ENCODE data around the gene CELA1. TPM values are rescaled to one million over a fixed set of nuclear protein-coding genes. Genes with fewer than 3 reads are reported as not detected.

Gene CELA1
- total RNA-seq, 1 experiment from 2014 or later = not detected

DNA sequence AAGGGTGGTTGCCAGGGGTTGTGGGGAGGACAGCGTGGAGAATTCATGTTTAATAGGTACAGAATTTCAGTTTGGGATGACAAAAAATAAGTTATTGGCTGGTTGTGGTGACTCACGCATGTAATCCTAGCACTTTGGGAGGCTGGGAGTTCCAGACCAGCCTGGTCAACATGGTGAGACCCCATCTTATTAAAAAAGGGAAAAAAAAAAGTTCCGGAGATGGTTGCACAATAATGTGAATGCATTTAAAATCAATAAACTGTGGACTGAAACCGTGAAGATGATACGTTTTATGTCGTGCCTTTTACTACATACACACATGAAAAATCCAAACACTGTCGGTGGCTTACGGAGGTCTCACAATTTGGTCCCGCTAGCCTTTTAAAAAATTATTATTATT, 24.2 kb upstream of the CELA1 start:
- H3K36me3 ChIP-seq (ENCODE audit: control insufficient read depth in 1 of 2, insufficient read depth in 2 of 2, low read length in 2 of 2) = no peaks in the 10 kb centered on the region
- H3K79me2 ChIP-seq (ENCODE audit: insufficient read depth, low read length) = no peaks in the 10 kb centered on the region
- ATAC-seq = no peak
- no peak overlapping the region for H3K27ac ChIP-seq (ENCODE audit: low read depth, low read length)
- intact Hi-C loops (cut with micrococcal nuclease) = no loop called here
- DNase-seq (ENCODE audit: low read depth, low spot score) = no peak
- no TSS peak for BruUV-seq (replicated peaks)
- H3K9me2 ChIP-seq (ENCODE audit: insufficient read depth) = no peaks in the 10 kb centered on the region
- H2AFZ ChIP-seq (ENCODE audit: low read depth, low read length, poor library complexity, severe bottlenecking) = no peak overlapping the region
- no peaks in the 10 kb centered on the region for H3K27me3 ChIP-seq (ENCODE audit: insufficient read depth, low read length)
- H3K9me3 ChIP-seq (ENCODE audit: control insufficient read depth in 1 of 2, insufficient read depth in 1 of 2, low read depth in 1 of 2, low read length in 2 of 2) = no peaks in the 10 kb centered on the region
- H4K20me1 ChIP-seq (ENCODE audit: insufficient read depth) = no peaks in the 10 kb centered on the region
- H3K4me3 ChIP-seq (replicated peaks in 1 of 2; ENCODE audit: low read depth in 1 of 2, low read length in 2 of 2) = no peak overlapping the region
- peaks cover 16 to 23% of the 10 kb centered on the region in 2 experiments for H3K4me1 ChIP-seq (ENCODE audit: control insufficient read depth in 1 of 2, insufficient read depth in 2 of 2, low read length in 2 of 2)
- ChIA-PET POLR2A (interaction anchor here (1.5 to 1.7 kb wide), 2 partner anchors 10 to 13 kb away, joined by 4 to 5 read pairs; no protein-coding TSS in a partner anchor), CTCF (no interaction called here), RAD21 (ENCODE audit: low non-redundant PET in 1 of 2, low total read pairs in 2 of 2, uncharacterized antibody in 2 of 2, unreplicated experiment in 2 of 2) (no interaction called here)
- peak overlapping the region; percentile 32; the same call in 1 of the 2 replicates for H3K4me2 ChIP-seq (ENCODE audit: low read length)
- no peak overlapping the region for H3K9ac ChIP-seq (ENCODE audit: low read length)
- no peak for TF ChIP-seq SRF (IDR thresholded peaks at IDR 0.05; ENCODE audit: low read depth)
- TF ChIP-seq, protein P1, sequence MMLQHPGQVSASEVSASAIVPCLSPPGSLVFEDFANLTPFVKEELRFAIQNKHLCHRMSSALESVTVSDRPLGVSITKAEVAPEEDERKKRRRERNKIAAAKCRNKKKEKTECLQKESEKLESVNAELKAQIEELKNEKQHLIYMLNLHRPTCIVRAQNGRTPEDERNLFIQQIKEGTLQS (IDR thresholded peaks at IDR 0.05) = no peak
- TF ChIP-seq TCF7L2 (IDR thresholded peaks at IDR 0.05; ENCODE audit: borderline replicate concordance, extremely low read depth, insufficient read depth, insufficient read length) = no peak
- TF ChIP-seq POLR2AphosphoS5 (IDR thresholded peaks at IDR 0.05; ENCODE audit: low read depth, low read length) = no peak

DNA sequence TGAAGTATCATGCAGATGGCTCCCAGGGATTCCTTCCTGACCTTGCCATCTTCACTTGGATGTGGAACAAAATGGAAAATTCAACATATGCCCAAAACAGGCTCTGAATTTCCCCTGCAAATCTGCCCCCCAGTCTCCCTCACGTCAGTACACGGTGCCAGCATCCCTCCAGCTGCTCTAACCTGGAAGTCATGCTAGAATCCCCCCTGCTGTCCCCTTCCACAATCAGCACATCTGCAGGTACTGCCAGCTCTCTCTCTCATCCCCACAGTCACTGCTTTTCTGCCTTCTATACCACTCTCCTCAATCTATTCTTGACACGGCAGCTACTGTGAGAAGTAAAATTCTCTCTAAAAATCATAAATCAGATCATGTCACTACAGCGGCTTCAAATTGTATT, 23.1 kb upstream of the CELA1 start:
- Histone ChIP-seq H3K9me2 (ENCODE audit: insufficient read depth) (no peaks in the 10 kb centered on the region), H4K20me1 (ENCODE audit: insufficient read depth) (no peaks in the 10 kb centered on the region), H3K27me3 (ENCODE audit: insufficient read depth, low read length) (no peaks in the 10 kb centered on the region), H3K4me3 (replicated peaks in 1 of 2; ENCODE audit: low read depth in 1 of 2, low read length in 2 of 2) (no peak overlapping the region), H3K4me1 (ENCODE audit: control insufficient read depth in 1 of 2, insufficient read depth in 2 of 2, low read length in 2 of 2) (peaks cover 16 to 23% of the 10 kb centered on the region in 2 experiments), H3K4me2 (ENCODE audit: low read length) (no peak overlapping the region), H3K36me3 (ENCODE audit: control insufficient read depth in 1 of 2, insufficient read depth in 2 of 2, low read length in 2 of 2) (no peaks in the 10 kb centered on the region), H3K9ac (ENCODE audit: low read length) (no peak overlapping the region), H3K27ac (ENCODE audit: low read depth, low read length) (no peak overlapping the region), H3K9me3 (ENCODE audit: control insufficient read depth in 1 of 2, insufficient read depth in 1 of 2, low read depth in 1 of 2, low read length in 2 of 2) (no peaks in the 10 kb centered on the region), H3K79me2 (ENCODE audit: insufficient read depth, low read length) (no peaks in the 10 kb centered on the region), H2AFZ (ENCODE audit: low read depth, low read length, poor library complexity, severe bottlenecking) (no peak overlapping the region)
- ChIA-PET RAD21 (ENCODE audit: low non-redundant PET in 1 of 2, low total read pairs in 2 of 2, uncharacterized antibody in 2 of 2, unreplicated experiment in 2 of 2) (no interaction called here), CTCF (no interaction called here), POLR2A (no interaction called here)
- ATAC-seq (no peak), DNase-seq (ENCODE audit: low read depth, low spot score) (no peak)
- intact Hi-C loops (cut with micrococcal nuclease) = no loop called here
- no TSS peak for BruUV-seq (replicated peaks)
- no peak for TF ChIP-seq ZNF274 (IDR thresholded peaks at IDR 0.05; ENCODE audit: low read depth, low read length)
- no peak for TF ChIP-seq EGR1 (IDR thresholded peaks at IDR 0.05; ENCODE audit: low read depth)
- no peak for TF ChIP-seq ELF1 (IDR thresholded peaks at IDR 0.05; ENCODE audit: borderline replicate concordance, low read depth)
- TF ChIP-seq SIN3A (IDR thresholded peaks at IDR 0.05; ENCODE audit: low read depth) = no peak
- no peak for TF ChIP-seq JUND (IDR thresholded peaks at IDR 0.05)
- no peak for TF ChIP-seq POLR2A (IDR thresholded peaks at IDR 0.05; ENCODE audit: borderline replicate concordance, extremely low read depth, insufficient read depth, insufficient read length)
- TF ChIP-seq SRF (IDR thresholded peaks at IDR 0.05; ENCODE audit: low read depth) = no peak
- TF ChIP-seq POLR2AphosphoS5 (IDR thresholded peaks at IDR 0.05; ENCODE audit: low read depth, low read length) = no peak
- TF ChIP-seq, protein P2, sequence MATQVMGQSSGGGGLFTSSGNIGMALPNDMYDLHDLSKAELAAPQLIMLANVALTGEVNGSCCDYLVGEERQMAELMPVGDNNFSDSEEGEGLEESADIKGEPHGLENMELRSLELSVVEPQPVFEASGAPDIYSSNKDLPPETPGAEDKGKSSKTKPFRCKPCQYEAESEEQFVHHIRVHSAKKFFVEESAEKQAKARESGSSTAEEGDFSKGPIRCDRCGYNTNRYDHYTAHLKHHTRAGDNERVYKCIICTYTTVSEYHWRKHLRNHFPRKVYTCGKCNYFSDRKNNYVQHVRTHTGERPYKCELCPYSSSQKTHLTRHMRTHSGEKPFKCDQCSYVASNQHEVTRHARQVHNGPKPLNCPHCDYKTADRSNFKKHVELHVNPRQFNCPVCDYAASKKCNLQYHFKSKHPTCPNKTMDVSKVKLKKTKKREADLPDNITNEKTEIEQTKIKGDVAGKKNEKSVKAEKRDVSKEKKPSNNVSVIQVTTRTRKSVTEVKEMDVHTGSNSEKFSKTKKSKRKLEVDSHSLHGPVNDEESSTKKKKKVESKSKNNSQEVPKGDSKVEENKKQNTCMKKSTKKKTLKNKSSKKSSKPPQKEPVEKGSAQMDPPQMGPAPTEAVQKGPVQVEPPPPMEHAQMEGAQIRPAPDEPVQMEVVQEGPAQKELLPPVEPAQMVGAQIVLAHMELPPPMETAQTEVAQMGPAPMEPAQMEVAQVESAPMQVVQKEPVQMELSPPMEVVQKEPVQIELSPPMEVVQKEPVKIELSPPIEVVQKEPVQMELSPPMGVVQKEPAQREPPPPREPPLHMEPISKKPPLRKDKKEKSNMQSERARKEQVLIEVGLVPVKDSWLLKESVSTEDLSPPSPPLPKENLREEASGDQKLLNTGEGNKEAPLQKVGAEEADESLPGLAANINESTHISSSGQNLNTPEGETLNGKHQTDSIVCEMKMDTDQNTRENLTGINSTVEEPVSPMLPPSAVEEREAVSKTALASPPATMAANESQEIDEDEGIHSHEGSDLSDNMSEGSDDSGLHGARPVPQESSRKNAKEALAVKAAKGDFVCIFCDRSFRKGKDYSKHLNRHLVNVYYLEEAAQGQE (IDR thresholded peaks at IDR 0.05; ENCODE audit: low read depth) = no peak
- TF ChIP-seq CBX3 (IDR thresholded peaks at IDR 0.05; ENCODE audit: low read depth) = no peak
- no peak for TF ChIP-seq FOSL1 (IDR thresholded peaks at IDR 0.05; ENCODE audit: low read depth)
- TF ChIP-seq YY1 (IDR thresholded peaks at IDR 0.05; ENCODE audit: extremely low read depth, insufficient replicate concordance, low read depth, low read length) = no peak
- TF ChIP-seq, protein P3, sequence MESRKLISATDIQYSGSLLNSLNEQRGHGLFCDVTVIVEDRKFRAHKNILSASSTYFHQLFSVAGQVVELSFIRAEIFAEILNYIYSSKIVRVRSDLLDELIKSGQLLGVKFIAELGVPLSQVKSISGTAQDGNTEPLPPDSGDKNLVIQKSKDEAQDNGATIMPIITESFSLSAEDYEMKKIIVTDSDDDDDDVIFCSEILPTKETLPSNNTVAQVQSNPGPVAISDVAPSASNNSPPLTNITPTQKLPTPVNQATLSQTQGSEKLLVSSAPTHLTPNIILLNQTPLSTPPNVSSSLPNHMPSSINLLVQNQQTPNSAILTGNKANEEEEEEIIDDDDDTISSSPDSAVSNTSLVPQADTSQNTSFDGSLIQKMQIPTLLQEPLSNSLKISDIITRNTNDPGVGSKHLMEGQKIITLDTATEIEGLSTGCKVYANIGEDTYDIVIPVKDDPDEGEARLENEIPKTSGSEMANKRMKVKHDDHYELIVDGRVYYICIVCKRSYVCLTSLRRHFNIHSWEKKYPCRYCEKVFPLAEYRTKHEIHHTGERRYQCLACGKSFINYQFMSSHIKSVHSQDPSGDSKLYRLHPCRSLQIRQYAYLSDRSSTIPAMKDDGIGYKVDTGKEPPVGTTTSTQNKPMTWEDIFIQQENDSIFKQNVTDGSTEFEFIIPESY (IDR thresholded peaks at IDR 0.05; ENCODE audit: extremely low read depth, insufficient replicate concordance, low read length) = no peak
- no peak for TF ChIP-seq ZFX (IDR thresholded peaks at IDR 0.05)
- TF ChIP-seq, protein P1 (IDR thresholded peaks at IDR 0.05) = no peak
